HG03520 (cell line): ENCODE measurements around the gene ALG8.
"Not testable (repeated sequence)": the region's sequence is repeated elsewhere in the genome, so short reads cannot be mapped to it uniquely, and the experiment has no call there.

Experiments used
- ATAC-seq: cut with Tn5 transposase; IDR thresholded peaks from one replicate; pipeline ENCODE4 v1.9.1; 2021; ENCODE audit warnings: mild to moderate bottlenecking, moderate library complexity; ENCODE audit not compliant: unreplicated experiment

Gene ALG8

DNA sequence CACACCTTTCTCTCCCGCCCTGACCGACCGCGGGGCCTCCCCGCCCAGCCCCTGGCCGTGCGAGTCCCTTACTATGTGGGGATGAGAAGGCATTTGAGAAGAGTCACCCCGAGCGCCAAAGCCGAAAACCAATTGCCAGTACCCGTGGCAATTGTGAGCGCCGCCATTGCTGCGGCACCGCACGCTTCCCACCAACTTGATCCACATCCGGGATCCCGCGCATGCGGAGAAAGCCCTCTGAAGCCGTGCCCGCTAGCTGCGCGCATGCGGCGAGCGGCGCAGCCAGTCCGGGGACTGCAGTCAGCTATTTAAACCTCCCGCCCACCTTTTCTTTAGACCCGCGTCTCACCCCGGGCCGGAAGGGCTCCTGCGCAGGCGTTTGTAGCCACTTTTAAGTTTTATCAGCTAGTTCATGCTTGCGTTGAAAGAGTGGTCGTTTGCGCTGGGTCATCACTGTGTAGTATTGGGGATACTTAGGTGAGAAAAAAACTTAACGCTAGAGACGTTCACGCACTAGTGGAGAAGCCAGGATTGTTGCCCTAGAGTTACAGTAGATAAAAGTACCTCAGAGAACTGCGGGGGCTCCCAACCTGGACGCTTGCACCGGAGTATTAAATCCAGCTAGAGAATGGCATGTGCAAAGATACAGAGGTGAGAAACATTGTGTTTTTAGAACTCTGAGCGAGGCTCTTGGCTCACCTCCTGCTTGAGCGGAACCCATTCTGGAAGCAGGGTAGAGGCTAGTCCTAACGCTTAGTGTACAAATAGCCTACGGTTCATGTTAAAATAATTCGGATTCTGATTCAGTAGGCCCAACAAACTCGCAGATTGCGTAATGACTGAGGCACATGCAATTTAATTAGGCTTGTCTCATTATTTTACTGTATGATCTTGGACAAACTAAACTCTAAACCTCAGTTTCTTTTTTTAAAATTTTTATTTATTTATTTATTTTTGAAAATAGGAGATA, at the start of gene ALG8:
TSS of gene ALG8 (minus strand) at position 205 of the 970 bp plus-strand sequence. CDS start at position 167, 38 bp downstream.
- ATAC-seq = peak; percentile 92

DNA sequence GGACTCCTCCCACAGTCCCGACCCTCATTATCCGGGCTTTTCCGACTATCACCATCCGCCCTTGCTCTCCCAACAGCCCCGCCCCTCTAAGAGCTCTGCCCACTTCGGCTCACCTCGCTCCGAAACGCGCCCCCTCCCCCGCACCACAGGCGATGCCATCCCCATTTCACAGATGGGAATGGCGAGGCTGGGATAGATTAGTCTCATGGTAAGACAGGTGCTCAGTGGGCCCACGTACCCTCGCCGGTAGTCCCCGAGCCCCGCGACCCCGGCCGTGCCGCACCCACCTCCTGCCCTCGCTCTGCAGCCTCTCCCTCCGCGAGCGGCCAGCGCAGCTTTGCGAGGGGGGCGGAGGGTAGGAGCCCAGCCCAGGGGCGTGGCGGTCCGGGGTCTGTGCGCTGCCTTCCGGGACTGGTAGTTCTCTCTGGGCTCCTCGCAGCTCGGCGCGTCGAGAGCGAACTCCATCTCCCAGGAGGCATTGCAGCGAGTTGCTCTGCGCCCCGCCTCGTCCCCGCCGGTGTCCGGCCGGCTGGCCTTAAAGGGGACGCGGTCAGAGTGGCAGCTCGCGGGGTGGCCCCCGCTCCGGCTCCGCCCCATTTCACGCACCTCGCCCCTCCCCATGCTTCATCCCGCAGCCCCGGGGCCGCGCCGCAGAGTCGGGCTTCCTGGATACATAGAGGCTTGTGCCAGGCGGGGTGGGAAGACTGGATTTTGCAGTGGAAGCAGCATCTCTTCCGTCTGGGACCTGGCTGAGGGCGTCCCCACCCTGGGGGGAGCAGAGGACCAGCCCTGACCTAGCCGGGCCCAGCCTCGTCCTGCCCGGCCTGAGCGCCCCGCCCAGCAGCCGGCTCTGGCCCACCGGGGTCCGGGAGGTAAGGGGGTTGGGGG, 49.1 kb upstream of the ALG8 start, which contains the start of the genes KCTD21 and USP35:
TSS of gene KCTD21 (minus strand) at position 341 of the 888 bp plus-strand sequence. CDS start 14,072 bp downstream, outside the sequence.
TSS of gene USP35 (plus strand) at position 634 of the 888 bp plus-strand sequence. CDS start 7,327 bp downstream, outside the sequence.
- ATAC-seq = peak; percentile 94

GRCh38 chr11:78187366-78188285, 48.2 kb upstream of the ALG8 start:
- peak; percentile 29 for ATAC-seq

- ATAC-seq = no peak
These were observed 41.8 kb upstream of the ALG8 start for GRCh38 chr11:78181185-78181584.

- no peak for ATAC-seq
These were observed 41.3 kb upstream of the ALG8 start for GRCh38 chr11:78180751-78181150.

GRCh38 chr11:78179459-78180071, 40.1 kb upstream of the ALG8 start:
- no peak for ATAC-seq

- ATAC-seq = no peak
These were observed 37.8 kb upstream of the ALG8 start for GRCh38 chr11:78177216-78177615.

GRCh38 chr11:78176605-78177141, 37.2 kb upstream of the ALG8 start:
- ATAC-seq = no peak

- ATAC-seq = not testable (repeated sequence)
These were observed 36.4 kb upstream of the ALG8 start for GRCh38 chr11:78175862-78176261.

DNA sequence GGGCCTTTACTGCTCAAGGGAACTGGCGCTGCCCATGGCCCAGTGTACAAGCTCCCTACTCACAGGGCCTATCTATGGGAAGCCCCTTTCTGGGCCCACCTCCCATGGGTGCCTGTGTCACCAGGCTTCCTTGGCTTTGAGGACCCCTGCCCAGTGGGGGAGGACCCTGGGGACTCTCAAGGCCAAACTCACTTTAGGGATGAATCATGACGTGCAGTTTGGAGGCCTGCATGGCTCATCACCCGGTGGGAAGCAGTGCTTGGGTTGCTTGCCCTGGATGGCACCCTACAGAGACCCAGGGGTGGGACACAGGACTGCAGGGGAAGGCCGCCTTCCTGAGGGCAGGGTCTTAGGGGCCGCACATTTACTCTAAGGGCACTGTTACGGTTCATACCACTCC, 32.5 kb upstream of the ALG8 start:
- no peak for ATAC-seq

DNA sequence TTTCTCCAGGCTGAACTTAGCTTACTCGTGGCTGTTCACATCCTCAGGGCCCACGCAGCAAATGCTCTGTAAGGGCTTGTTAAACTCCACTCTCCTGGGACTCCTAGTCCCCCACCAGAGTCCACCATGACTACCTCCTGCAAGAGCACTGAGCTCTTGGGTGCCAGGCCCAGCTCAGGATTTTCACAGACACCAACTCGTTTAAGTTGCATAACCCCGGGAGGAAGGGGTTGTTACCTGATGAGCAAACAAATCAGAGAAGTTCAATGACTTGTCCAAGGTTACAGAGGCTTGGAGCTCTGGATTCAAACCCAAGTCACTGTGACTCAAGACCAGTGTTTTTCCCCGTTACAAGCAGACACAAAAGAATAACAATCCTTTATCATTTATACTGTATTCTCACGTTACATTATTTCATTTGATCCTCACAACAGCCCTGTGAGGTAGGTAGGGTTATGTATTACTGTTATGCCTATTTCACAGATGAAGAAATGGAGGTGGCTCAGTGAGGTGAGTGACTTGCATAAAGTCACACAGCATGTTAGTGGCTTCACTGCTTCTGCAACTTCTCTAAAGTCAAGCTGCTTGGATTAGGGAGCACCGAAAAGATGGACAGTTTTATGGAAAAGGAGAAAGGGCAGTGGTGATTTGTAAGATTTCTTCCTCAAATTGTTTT, 31.6 kb upstream of the ALG8 start:
- ATAC-seq = no peak

DNA sequence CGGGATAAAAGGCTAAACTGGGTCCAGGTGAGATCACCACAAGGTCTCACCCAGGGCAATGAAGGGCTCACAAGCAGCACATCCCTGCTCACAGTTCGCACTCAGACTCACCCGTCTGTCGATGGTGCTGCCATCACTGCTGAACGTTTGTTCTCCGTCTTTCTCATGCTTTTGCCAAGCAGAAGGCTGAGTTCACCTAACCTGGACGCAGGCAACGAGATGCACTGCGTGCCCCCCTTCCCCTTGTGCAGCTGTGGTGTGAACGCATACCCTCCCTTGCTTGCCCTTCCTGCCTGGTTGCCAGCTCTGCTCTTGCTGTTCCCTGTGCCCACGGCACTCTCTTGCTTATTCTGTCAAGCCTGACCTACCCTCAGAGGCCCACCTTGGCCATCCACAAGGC, 31.0 kb upstream of the ALG8 start:
- no peak for ATAC-seq

- no peak for ATAC-seq
These were observed 29.4 kb upstream of the ALG8 start for GRCh38 chr11:78168539-78169477.

DNA sequence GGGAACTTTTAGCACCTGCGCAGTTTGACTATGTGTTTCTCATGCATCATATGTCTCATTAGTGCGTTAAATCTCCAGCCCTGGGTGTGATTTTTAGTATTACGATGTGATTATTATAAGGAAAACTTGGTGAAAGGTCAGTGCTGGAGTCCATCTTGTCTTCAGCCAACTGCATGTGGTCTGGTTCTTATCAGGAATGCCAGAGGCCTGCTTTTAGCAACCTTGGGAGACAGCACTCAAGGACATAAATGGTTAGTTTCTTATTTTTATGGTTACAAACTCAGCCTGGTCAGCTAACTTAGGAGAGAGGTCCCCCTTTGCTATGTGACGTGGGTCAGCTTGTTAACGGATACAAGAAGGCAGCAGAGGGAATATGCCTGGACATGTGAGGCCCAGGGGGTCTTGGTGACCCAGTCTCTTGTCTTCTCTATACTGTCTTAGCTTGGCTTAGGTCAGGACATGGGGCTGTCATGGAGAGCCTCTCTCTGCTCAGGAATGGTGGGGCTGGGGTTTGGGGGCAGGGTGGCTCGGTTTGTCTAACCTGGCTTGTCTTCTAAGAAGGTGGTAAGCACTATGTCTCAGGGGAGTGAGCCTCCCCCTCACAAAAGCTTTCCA, 27.5 kb upstream of the ALG8 start:
- ATAC-seq = no peak

GRCh38 chr11:78164471-78164870, 25.0 kb upstream of the ALG8 start:
- no peak for ATAC-seq

DNA sequence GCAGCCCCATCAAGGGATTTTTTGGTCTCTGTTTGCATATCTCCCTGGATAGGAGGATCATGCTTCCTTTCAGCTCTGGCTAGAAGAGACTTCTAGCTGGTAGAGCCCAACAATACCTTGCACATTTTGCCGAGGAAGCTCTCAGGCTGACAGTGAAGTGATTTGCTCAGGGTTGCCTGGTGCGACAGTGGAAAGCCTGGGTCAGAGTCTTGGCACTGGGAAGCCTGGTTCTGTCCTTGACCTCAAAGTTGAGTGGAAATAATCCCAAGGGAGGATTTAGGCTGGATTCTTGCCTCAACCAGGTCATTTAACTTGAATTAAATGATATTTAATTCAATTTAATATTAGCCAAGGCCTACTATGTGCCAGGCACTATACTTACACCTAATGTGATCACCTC, 24.4 kb upstream of the ALG8 start:
- ATAC-seq = no peak

DNA sequence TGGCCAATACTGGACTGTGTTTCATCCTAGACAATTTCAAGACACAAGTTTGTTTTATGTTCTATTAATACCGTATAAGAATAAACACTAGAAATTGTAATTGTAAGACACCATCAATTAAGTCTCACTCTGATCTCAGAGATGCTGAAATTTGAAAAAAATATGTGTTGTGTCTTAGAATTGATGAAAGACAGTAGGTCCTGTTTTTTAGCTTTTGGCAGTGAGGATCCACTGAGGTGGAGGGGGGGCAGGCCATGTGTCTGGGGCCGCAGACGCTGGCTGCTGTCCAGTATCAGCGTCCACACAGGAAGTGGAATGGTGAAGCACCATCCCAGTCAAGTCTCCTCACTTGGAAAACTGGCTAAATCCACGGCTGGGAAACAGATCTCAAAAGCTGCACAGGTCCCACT, 22.5 kb upstream of the ALG8 start:
- ATAC-seq = no peak
